Measurements from ENCODE around the gene RAB40C. TPM values are rescaled to one million over a fixed set of nuclear protein-coding genes. Genes with fewer than 3 reads are reported as not detected.
A peak's percentile ranks its signal among the peaks of the same experiment; 100 is the strongest.

RAB40C gene
- total and polyA plus RNA-seq, 3 donors from 2014 or later = 27.6 to 51.2 (median 47.9) TPM

DNA sequence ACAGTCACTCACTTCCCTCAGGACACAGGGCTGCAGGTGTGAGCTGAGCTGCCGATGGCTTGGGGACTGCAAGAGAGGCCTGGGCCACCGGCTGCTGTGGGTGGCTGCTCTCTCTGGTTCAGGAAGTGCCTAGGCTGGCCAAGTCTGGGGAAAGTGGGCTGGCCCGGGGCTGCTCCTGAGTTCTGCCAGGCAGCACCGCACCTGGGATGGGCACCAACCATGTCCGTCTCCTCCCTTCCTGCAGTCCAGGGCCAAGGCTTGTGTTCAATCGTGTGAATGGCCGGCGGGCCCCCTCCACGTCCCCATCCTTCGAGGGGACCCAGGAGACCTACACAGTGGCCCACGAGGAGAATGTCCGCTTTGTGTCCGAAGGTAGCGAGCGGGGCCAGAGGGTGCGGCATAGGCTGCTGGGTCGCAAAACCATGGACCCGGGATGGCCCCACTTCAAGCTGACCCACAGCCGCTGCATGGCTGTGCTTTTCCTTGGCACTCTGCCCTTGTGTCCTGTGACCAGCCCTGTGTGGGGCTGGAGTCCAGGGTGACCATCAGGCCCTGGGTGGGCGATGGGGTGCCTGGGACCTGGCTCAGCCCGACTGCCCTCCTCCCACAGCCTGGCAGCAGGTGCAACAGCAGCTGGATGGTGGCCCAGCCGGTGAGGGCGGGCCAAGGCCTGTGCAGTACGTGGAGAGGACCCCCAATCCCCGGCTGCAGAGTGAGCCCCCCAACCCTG lies 57.5 kb downstream of the RAB40C start:
- H3K36me3 ChIP-seq (ENCODE audit: low read depth, missing control alignments) = no peaks in the 10 kb centered on the region
- H3K27me3 ChIP-seq = no peaks in the 10 kb centered on the region
- H3K9me3 ChIP-seq = no peaks in the 10 kb centered on the region
- peaks cover 28% of the 10 kb centered on the region for H3K4me1 ChIP-seq
- 77 to 86% methylated on average over 17 to 22 of the region's 25 CpGs for WGBS, 2 donors
- no peak for DNase-seq
- intact Hi-C loops (cut with DNase I; ENCODE audit: low total_unique reads) = no loop called here
- H3K4me3 ChIP-seq = no peak overlapping the region
- no peak for TF ChIP-seq POLR2A (IDR thresholded peaks at IDR 0.05)
- H3K27ac ChIP-seq = no peak overlapping the region

DNA sequence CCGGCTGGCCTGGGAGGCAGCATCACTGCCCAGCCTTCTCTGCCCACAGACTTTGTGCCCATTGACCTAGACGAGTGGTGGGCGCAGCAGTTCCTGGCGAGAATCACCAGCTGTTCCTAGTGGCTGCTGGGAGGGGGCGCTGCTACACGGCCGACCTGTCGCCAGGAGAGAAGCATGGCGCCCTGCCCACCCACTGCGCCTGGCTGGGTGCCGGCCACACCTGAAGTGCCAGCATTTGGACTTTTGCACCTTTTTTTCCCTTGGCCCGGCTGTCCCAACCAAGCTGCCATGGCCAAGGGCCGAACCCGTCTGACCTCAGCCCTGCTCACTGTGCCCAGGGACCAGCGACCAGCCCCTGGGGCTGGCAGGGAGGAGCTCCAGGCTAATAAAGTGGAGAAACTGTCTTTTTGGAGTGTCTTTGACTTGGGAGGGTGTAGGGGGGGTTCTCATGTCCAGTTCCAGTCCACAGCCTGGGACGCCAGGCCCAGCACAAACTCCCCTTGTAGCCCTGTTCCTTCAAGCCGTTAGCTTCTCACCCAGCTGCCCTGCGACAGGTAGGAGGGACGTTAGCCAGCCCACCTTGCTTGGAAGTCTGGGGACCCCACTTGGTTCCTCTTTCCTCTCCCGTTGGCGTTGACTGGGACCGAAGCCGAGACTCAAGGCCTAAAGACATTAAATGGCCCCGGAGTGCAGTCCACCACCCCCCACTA lies 58.4 kb downstream of the RAB40C start:
- Histone ChIP-seq H3K4me3 (peak overlapping the region; percentile 71 to 73), H3K27me3 (no peaks in the 10 kb centered on the region), H3K36me3 (ENCODE audit: low read depth, missing control alignments) (no peaks in the 10 kb centered on the region), H3K9me3 (no peaks in the 10 kb centered on the region), H3K27ac (peak overlapping the region; percentile 53 to 89), H3K4me1 (peaks cover 19% of the 10 kb centered on the region)
- TF ChIP-seq POLR2A (IDR thresholded peaks at IDR 0.05) = no peak
- TF ChIP-seq, protein P1, sequence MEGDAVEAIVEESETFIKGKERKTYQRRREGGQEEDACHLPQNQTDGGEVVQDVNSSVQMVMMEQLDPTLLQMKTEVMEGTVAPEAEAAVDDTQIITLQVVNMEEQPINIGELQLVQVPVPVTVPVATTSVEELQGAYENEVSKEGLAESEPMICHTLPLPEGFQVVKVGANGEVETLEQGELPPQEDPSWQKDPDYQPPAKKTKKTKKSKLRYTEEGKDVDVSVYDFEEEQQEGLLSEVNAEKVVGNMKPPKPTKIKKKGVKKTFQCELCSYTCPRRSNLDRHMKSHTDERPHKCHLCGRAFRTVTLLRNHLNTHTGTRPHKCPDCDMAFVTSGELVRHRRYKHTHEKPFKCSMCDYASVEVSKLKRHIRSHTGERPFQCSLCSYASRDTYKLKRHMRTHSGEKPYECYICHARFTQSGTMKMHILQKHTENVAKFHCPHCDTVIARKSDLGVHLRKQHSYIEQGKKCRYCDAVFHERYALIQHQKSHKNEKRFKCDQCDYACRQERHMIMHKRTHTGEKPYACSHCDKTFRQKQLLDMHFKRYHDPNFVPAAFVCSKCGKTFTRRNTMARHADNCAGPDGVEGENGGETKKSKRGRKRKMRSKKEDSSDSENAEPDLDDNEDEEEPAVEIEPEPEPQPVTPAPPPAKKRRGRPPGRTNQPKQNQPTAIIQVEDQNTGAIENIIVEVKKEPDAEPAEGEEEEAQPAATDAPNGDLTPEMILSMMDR (IDR thresholded peaks at IDR 0.05) = peak in 1 of 3 experiments; percentile 25
- intact Hi-C loops (cut with DNase I; ENCODE audit: low total_unique reads) = no loop called here
- WGBS, 2 donors = 41 to 52% methylated on average over 5 to 23 of the region's 24 CpGs
- DNase-seq = peak; percentile 46

DNA sequence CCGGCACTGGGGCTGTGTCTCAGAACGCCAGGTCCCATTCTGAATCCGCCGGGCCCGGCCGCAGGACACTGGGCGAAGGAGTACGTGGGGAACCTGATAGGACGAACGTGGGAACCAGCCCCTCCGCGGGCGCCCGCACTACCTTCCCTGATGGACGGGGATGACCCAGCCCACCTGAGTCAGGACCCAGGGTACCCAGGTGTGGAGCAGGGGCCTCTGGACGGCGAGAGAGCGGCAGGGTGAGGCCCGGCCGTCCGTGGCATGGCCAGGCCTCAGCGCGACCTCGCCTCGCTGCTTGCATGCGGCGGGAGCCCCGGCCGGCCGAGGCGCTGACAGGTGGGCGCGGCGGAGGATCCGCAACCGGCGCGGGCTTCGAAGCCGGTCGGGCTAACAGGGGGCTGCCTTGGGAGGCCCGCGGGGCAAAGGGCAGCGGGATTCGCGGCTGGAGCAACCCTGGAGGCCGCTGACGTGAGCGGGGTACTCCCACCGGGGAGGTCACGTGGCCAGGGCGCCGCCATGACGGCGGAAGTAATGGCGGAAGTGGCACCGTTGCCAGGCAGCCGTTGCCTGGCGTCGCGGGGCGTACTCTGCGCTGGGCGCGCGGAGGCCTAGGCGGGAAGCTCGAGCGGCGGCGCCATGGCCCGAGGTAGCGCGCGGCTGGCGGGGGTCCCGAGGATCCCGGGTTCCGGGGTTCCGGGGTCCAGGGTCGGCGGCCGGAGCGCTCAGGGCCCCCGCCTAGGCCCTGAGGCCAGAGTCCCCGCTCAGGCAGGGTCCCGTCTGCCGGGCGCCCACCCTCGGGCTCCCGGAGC lies 59.1 kb downstream of the RAB40C start, which contains the start of gene WDR90:
WDR90 (plus strand) TSS at position 585 of the 809 bp plus-strand sequence; CDS start at position 637, 52 bp downstream.
- Histone ChIP-seq H3K27me3 (no peaks in the 10 kb centered on the region), H3K4me1 (peaks cover 19% of the 10 kb centered on the region), H3K9me3 (no peaks in the 10 kb centered on the region), H3K27ac (peak within 1 kb of the TSS; percentile 53 to 89), H3K4me3 (peak within 1 kb of the TSS; percentile 71 to 73), H3K36me3 (ENCODE audit: low read depth, missing control alignments) (no peaks in the 10 kb centered on the region)
- intact Hi-C loops (cut with DNase I; ENCODE audit: low total_unique reads) = no loop called here
- WGBS, 2 donors = 2% methylated on average over 86 of the region's 91 CpGs; no CpG with 5 or more reads in 1 of the 2 donors
- no peak for TF ChIP-seq POLR2A (IDR thresholded peaks at IDR 0.05)
- TF ChIP-seq, protein P1 (IDR thresholded peaks at IDR 0.05) = no peak
- peak; percentile 95 for DNase-seq

DNA sequence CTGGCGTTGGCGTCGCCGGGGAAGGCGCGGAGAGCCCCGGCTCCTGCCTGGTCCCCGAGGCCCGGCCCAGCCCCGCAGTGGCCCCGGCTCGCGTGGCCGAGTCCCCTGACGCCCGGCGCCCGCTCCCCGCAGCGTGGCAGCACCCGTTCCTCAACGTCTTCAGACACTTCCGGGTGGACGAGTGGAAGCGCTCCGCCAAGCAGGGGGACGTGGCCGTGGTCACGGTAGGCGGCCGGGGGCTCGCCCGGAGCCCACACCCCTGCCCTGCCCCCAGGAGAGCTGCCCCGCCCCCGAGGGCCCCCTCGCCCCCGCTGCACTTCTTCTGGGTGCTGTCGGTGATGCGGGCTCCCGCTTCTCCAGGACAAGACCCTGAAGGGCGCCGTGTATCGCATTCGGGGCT lies 59.8 kb downstream of the RAB40C start:
- Histone ChIP-seq H3K4me1 (peaks cover 19% of the 10 kb centered on the region), H3K9me3 (no peaks in the 10 kb centered on the region), H3K27ac (peak overlapping the region in 1 of 2 donors; percentile 89), H3K4me3 (peak overlapping the region; percentile 71 to 73), H3K36me3 (ENCODE audit: low read depth, missing control alignments) (no peaks in the 10 kb centered on the region), H3K27me3 (no peaks in the 10 kb centered on the region)
- intact Hi-C loops (cut with DNase I; ENCODE audit: low total_unique reads) = no loop called here
- WGBS, 2 donors = 0 to 3% methylated on average over 17 to 44 of the region's 44 CpGs
- no peak for TF ChIP-seq POLR2A (IDR thresholded peaks at IDR 0.05)
- TF ChIP-seq, protein P1 (IDR thresholded peaks at IDR 0.05) = no peak
- no peak for DNase-seq

DNA sequence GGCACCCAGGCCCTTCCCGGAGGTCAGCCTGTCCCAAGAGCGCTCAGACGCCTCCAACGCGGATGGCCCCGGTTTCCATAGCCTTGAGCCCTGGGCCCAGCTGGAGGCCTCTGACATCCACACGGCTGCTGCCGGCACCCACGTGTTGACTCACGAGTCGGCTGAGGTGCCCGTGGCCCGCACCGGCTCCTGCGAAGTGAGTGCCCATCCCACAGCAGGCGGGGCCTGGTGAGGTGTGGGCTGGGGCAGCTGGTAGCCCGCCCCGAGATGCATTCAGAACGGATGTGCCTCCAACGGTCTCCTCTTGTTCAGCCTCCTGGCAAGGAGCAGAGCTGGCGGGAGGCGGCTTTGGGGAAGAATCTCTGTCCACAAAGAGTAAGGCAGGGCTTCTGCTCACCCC lies 62.0 kb downstream of the RAB40C start:
- 85 to 88% methylated on average over 3 to 22 of the region's 22 CpGs for WGBS, 2 donors
- H3K4me3 ChIP-seq = no peak overlapping the region
- H3K36me3 ChIP-seq (ENCODE audit: low read depth, missing control alignments) = no peaks in the 10 kb centered on the region
- no peaks in the 10 kb centered on the region for H3K27me3 ChIP-seq
- peaks cover 19% of the 10 kb centered on the region for H3K4me1 ChIP-seq
- H3K9me3 ChIP-seq = no peaks in the 10 kb centered on the region
- intact Hi-C loops (cut with DNase I; ENCODE audit: low total_unique reads) = no loop called here
- no peak for DNase-seq
- TF ChIP-seq POLR2A (IDR thresholded peaks at IDR 0.05) = no peak
- TF ChIP-seq, protein P1 (IDR thresholded peaks at IDR 0.05) = no peak
- no peak overlapping the region for H3K27ac ChIP-seq
